HL-60 (cell line): ENCODE data around the gene MYO6.

Experiments
- POLR2AphosphoS5 ChIP-seq: IDR thresholded peaks from 2 replicates; pipeline ENCODE4 v1.6.1; 2012; ENCODE audit warnings: low read depth
- TF ChIP-seq, protein P1 (sequence below): IDR thresholded peaks from one replicate; pipeline ENCODE4 v1.5.1; 2011; ENCODE audit warnings: low read length, control low read depth, inconsistent platforms; ENCODE audit not compliant: insufficient read depth

- TF ChIP-seq, protein P1, sequence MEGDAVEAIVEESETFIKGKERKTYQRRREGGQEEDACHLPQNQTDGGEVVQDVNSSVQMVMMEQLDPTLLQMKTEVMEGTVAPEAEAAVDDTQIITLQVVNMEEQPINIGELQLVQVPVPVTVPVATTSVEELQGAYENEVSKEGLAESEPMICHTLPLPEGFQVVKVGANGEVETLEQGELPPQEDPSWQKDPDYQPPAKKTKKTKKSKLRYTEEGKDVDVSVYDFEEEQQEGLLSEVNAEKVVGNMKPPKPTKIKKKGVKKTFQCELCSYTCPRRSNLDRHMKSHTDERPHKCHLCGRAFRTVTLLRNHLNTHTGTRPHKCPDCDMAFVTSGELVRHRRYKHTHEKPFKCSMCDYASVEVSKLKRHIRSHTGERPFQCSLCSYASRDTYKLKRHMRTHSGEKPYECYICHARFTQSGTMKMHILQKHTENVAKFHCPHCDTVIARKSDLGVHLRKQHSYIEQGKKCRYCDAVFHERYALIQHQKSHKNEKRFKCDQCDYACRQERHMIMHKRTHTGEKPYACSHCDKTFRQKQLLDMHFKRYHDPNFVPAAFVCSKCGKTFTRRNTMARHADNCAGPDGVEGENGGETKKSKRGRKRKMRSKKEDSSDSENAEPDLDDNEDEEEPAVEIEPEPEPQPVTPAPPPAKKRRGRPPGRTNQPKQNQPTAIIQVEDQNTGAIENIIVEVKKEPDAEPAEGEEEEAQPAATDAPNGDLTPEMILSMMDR, result no peak
- TF ChIP-seq POLR2AphosphoS5, result no peak
Observed at GRCh38 chr6:75815756-75816155, 66.7 kb downstream of the MYO6 start.
